HEK293 (cell line): Measurements from ENCODE around the gene ZKSCAN4.
A peak's percentile ranks its signal among the peaks of the same experiment; 100 is the strongest.

Source experiments
- ELK4 ChIP-seq: IDR thresholded peaks from 2 replicates; pipeline ENCODE4 v1.6.1; 2011; ENCODE audit warnings: mild to moderate bottlenecking, low read depth, low read length, borderline replicate concordance
- HIC1 ChIP-seq: fragments of 450-650 bp; formaldehyde crosslinking; IDR thresholded peaks from 2 replicates; pipeline ENCODE4 v1.5.1; 2016; ENCODE audit warnings: missing biosample characterization, missing genetic modification characterization
- IKZF3 ChIP-seq: fragments of 450-650 bp; IDR thresholded peaks from 2 replicates; pipeline ENCODE4 v1.5.0; 2018; ENCODE audit warnings: missing biosample characterization, mild to moderate bottlenecking, missing genetic modification characterization, moderate library complexity
- KLF1 ChIP-seq: fragments of 450-650 bp; formaldehyde crosslinking; IDR thresholded peaks from 2 replicates; pipeline ENCODE4 v1.5.1; 2016; ENCODE audit warnings: missing biosample characterization, missing genetic modification characterization
- MEIS1 ChIP-seq: sonication (generic); formaldehyde crosslinking; IDR thresholded peaks from 2 replicates; pipeline ENCODE4 v1.8.1; 2022; ENCODE audit warnings: missing genetic modification reagents, mild to moderate bottlenecking, borderline replicate concordance
- MYNN ChIP-seq: fragments of 450-650 bp; formaldehyde crosslinking; IDR thresholded peaks from 2 replicates; pipeline ENCODE4 v1.5.1; 2016; ENCODE audit warnings: missing biosample characterization, missing genetic modification characterization, borderline replicate concordance
- ZFHX2 ChIP-seq: fragments of 450-650 bp; formaldehyde crosslinking; conservative IDR thresholded peaks from 2 replicates; pipeline ENCODE4 v1.5.1; 2016; ENCODE audit warnings: missing biosample characterization, missing genetic modification characterization
- ZNF133 ChIP-seq: fragments of 450-650 bp; formaldehyde crosslinking; IDR thresholded peaks from 2 replicates; pipeline ENCODE4 v1.5.1; 2016; ENCODE audit warnings: missing biosample characterization, missing genetic modification characterization
- ZNF138 ChIP-seq: fragments of 450-650 bp; formaldehyde crosslinking; IDR thresholded peaks from 2 replicates; pipeline ENCODE4 v1.5.1; 2016; ENCODE audit warnings: missing biosample characterization, missing genetic modification characterization, borderline replicate concordance
- ZNF157 ChIP-seq: fragments of 450-650 bp; formaldehyde crosslinking; IDR thresholded peaks from 2 replicates; pipeline ENCODE4 v1.5.1; 2016; ENCODE audit warnings: missing biosample characterization, missing genetic modification characterization
- ZNF169 ChIP-seq: fragments of 450-650 bp; formaldehyde crosslinking; IDR thresholded peaks from 2 replicates; pipeline ENCODE4 v1.5.1; 2016; ENCODE audit warnings: missing biosample characterization, missing genetic modification characterization
- ZNF223 ChIP-seq: fragments of 450-650 bp; formaldehyde crosslinking; IDR thresholded peaks from 2 replicates; pipeline ENCODE4 v1.5.1; 2016; ENCODE audit warnings: missing biosample characterization, missing genetic modification characterization
- ZNF239 ChIP-seq: fragments of 450-650 bp; formaldehyde crosslinking; IDR thresholded peaks from 2 replicates; pipeline ENCODE4 v1.5.1; 2016; ENCODE audit warnings: missing biosample characterization, missing genetic modification characterization
- ZNF248 ChIP-seq: fragments of 450-650 bp; formaldehyde crosslinking; IDR thresholded peaks from 2 replicates; pipeline ENCODE4 v1.5.1; 2017; ENCODE audit warnings: missing biosample characterization, missing genetic modification characterization
- ZNF266 ChIP-seq: fragments of 450-650 bp; formaldehyde crosslinking; IDR thresholded peaks from 2 replicates; pipeline ENCODE4 v1.5.1; 2016; ENCODE audit warnings: missing biosample characterization, missing genetic modification characterization, low read depth
- ZNF292 ChIP-seq: fragments of 450-650 bp; formaldehyde crosslinking; IDR thresholded peaks from 2 replicates; pipeline ENCODE4 v1.5.1; 2016; ENCODE audit warnings: low read depth, missing biosample characterization, missing genetic modification characterization, borderline replicate concordance
- ZNF341 ChIP-seq: fragments of 450-650 bp; formaldehyde crosslinking; IDR thresholded peaks from 2 replicates; pipeline ENCODE4; 2016; ENCODE audit warnings: low read depth, missing biosample characterization, missing genetic modification characterization
- ZNF350 ChIP-seq: fragments of 450-650 bp; formaldehyde crosslinking; IDR thresholded peaks from 2 replicates; pipeline ENCODE4 v1.5.0; 2017; ENCODE audit warnings: missing biosample characterization, mild to moderate bottlenecking, missing genetic modification characterization
- ZNF362 ChIP-seq: fragments of 450-650 bp; formaldehyde crosslinking; IDR thresholded peaks from 2 replicates; pipeline ENCODE4 v1.5.1; 2016; ENCODE audit warnings: missing biosample characterization, missing genetic modification characterization
- ZNF394 ChIP-seq: fragments of 450-650 bp; formaldehyde crosslinking; IDR thresholded peaks from 2 replicates; pipeline ENCODE4 v1.5.1; 2016; ENCODE audit warnings: missing biosample characterization, missing genetic modification characterization, mild to moderate bottlenecking, moderate library complexity, borderline replicate concordance
- ZNF449 ChIP-seq: fragments of 450-650 bp; formaldehyde crosslinking; IDR thresholded peaks from 2 replicates; pipeline ENCODE4 v1.5.1; 2017; ENCODE audit warnings: missing biosample characterization, mild to moderate bottlenecking, missing genetic modification characterization, moderate library complexity
- ZNF473 ChIP-seq: fragments of 450-650 bp; formaldehyde crosslinking; IDR thresholded peaks from 2 replicates; pipeline ENCODE4 v1.5.1; 2017; ENCODE audit warnings: missing biosample characterization, missing genetic modification characterization
- ZNF510 ChIP-seq: fragments of 450-650 bp; formaldehyde crosslinking; IDR thresholded peaks from 2 replicates; pipeline ENCODE4 v1.5.1; 2018; ENCODE audit warnings: mild to moderate bottlenecking, missing genetic modification characterization, missing biosample characterization; ENCODE audit not compliant: insufficient replicate concordance
- ZNF513 ChIP-seq: fragments of 450-650 bp; IDR thresholded peaks from 2 replicates; pipeline ENCODE4 v1.5.1; 2018; ENCODE audit warnings: missing biosample characterization, missing genetic modification characterization
- ZNF548 ChIP-seq: fragments of 450-650 bp; formaldehyde crosslinking; IDR thresholded peaks from 2 replicates; pipeline ENCODE4 v1.5.1; 2016; ENCODE audit warnings: missing biosample characterization, missing genetic modification characterization
- ZNF549 ChIP-seq: fragments of 450-650 bp; IDR thresholded peaks from 2 replicates; pipeline ENCODE4 v1.5.1; 2018; ENCODE audit warnings: missing biosample characterization, missing genetic modification characterization, mild to moderate bottlenecking, inconsistent platforms, moderate library complexity
- ZNF629 ChIP-seq: fragments of 450-650 bp; formaldehyde crosslinking; IDR thresholded peaks from 2 replicates; pipeline ENCODE4 v1.5.1; 2017; ENCODE audit warnings: missing biosample characterization, missing genetic modification characterization
- ZNF692 ChIP-seq: fragments of 450-650 bp; formaldehyde crosslinking; IDR thresholded peaks from 2 replicates; pipeline ENCODE4 v1.5.1; 2016; ENCODE audit warnings: missing biosample characterization, missing genetic modification characterization
- ZNF843 ChIP-seq: fragments of 450-650 bp; formaldehyde crosslinking; IDR thresholded peaks from 2 replicates; pipeline ENCODE4 v1.5.1; 2016; ENCODE audit warnings: missing biosample characterization, missing genetic modification characterization
- ZSCAN16 ChIP-seq: fragments of 450-650 bp; formaldehyde crosslinking; IDR thresholded peaks from 2 replicates; pipeline ENCODE4 v1.5.1; 2016; ENCODE audit warnings: missing biosample characterization, missing genetic modification characterization

The ZKSCAN4 gene

GRCh38 chr6:28212510-28213212, 39.4 kb downstream of the ZKSCAN4 start (continued):
- TF ChIP-seq ZNF513 (tag by site-specific recombination) (peak; percentile 44; the same call in 1 of the 2 replicates), IKZF3 (peak; percentile 93), KLF1 (no peak), ZNF449 (tag by site-specific recombination) (peak; percentile 69; the same call in 1 of the 2 replicates), ZNF629 (tag by site-specific recombination) (peak; percentile 94), ZNF473 (no peak), HIC1 (tag by site-specific recombination) (peak; percentile 68), ZNF248 (tag by site-specific recombination) (no peak), ZNF138 (tag by site-specific recombination) (no peak), ZNF266 (tag by site-specific recombination) (no peak), ZNF548 (no peak), ZNF510 (tag by site-specific recombination) (no peak), ZNF350 (no peak), MEIS1 (CRISPR knock-in tag) (no peak), ZNF394 (tag by site-specific recombination) (peak; percentile 89), ZSCAN16 (tag by site-specific recombination) (no peak), MYNN (tag by site-specific recombination) (no peak), ZNF692 (tag by site-specific recombination) (peak; percentile 88), ZNF292 (tag by site-specific recombination) (no peak), ZNF239 (0 out of 2 replicates have a peak, but pooled peaks have one; percentile 14), ELK4 (no peak), ZNF133 (tag by site-specific recombination) (no peak), ZNF223 (tag by site-specific recombination) (no peak), ZNF549 (tag by site-specific recombination) (no peak; the same call in 1 of the 2 replicates), ZNF169 (no peak), ZNF362 (tag by site-specific recombination) (peak; percentile 81), ZNF341 (tag by site-specific recombination) (no peak), ZNF157 (no peak), ZNF843 (tag by site-specific recombination) (peak; percentile 83), ZFHX2 (tag by site-specific recombination) (no peak)
